K562 (cell line): ENCODE data around the gene LRFN4.

Experiments used
- HMG20B ChIP-seq: fragments of 250-450 bp; sonication (Bioruptor Pico); IDR thresholded peaks from 2 replicates; pipeline ENCODE4 v1.5.0; 2021; ENCODE audit warnings: mild to moderate bottlenecking
- SAP30 ChIP-seq: fragments of 200-600 bp; sonication (generic); IDR thresholded peaks from 2 replicates; pipeline ENCODE4 v1.6.1; 2012; ENCODE audit warnings: borderline replicate concordance, low read depth, mild to moderate bottlenecking, moderate library complexity, low read length, control low read depth, inconsistent platforms; ENCODE audit not compliant: insufficient read depth, poor library complexity, severe bottlenecking
- TF ChIP-seq, protein P1 (sequence below), 3 experiments: IDR thresholded peaks in 2 of 3; conservative IDR thresholded peaks in 1 of 3; 2 replicates each; pipeline ENCODE4 v1.5.1; 2011 to 2012; ENCODE audit warnings: low read length in 3 of 3, mild to moderate bottlenecking in 3 of 3, control low read depth in 2 of 3, improper control_type of control experiment in 1 of 3, inconsistent platforms in 1 of 3, low read depth in 1 of 3, mixed read lengths in 1 of 3, moderate library complexity in 1 of 3; ENCODE audit not compliant: insufficient read depth in 2 of 3

DNA sequence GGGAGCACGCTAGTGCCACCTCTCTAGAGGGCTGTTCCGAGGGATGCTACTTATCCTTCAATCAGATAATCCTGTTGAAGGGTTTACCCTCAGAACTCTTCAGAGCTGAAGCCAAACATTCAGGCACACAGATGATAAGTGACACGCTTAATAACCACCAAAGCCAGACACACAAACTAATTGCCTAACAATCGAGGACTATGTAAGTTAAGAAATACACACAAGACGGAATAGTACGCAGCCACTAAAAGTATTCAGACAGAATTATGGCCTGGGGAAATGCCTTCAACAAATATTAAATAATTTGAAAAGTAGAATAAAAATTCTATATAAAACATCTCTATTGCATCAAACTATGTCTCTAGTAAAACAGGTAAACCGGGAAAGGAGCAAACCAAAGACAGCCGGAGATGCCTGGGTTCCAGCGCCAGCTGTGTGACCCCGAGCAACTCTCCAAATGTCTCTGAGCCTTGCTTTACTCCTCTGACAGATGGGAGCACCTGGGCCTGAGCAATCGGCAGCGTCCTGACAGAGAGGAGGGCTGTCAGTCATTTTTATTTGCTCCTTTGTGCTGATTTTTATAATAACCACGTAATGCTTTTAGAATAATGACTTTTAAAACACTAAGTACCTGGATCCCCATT lies 11.3 kb downstream of the LRFN4 start:
- TF ChIP-seq HMG20B, result no peak
- no peak for TF ChIP-seq SAP30
- TF ChIP-seq, protein P1, sequence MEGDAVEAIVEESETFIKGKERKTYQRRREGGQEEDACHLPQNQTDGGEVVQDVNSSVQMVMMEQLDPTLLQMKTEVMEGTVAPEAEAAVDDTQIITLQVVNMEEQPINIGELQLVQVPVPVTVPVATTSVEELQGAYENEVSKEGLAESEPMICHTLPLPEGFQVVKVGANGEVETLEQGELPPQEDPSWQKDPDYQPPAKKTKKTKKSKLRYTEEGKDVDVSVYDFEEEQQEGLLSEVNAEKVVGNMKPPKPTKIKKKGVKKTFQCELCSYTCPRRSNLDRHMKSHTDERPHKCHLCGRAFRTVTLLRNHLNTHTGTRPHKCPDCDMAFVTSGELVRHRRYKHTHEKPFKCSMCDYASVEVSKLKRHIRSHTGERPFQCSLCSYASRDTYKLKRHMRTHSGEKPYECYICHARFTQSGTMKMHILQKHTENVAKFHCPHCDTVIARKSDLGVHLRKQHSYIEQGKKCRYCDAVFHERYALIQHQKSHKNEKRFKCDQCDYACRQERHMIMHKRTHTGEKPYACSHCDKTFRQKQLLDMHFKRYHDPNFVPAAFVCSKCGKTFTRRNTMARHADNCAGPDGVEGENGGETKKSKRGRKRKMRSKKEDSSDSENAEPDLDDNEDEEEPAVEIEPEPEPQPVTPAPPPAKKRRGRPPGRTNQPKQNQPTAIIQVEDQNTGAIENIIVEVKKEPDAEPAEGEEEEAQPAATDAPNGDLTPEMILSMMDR (IDR thresholded peaks at IDR 0.05 in 2 of 3, conservative IDR thresholded peaks at IDR 0.05 in 1 of 3; ENCODE audit: insufficient read depth in 2 of 3, low read depth in 1 of 3, low read length in 3 of 3), result no peak
